NCI-H2107 (cell line): ENCODE results near the gene CHID1.

ENCODE experiments used
- DNase-seq: peaks from one replicate; lab custom pipeline; 2025; lab: John Stamatoyannopoulos, UW

The CHID1 gene

DNA sequence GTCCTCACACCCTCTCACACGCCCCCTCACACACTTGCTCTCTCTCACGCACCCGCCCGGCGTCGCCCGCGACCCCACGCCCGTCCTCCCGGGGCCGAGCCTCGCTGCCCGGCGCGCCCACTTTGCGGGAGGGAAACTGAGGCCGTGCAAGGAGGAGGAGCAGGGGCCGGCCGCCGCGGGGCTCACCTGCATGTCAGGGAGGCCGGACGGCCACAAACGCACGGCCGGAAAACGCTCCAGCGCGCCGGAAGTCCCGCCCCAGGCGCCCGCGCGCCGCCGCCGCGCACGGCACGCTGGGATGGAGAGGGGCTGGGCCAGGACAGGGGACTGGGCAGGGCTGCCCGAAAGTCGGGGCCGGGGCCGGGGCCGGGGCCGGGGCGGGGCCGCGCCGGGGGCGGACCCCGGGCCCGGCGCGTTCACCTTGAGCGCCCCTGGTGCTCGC is at the start of gene CHID1:
Gene CHID1, minus strand, starts transcription at position 222 of the 442 bp plus-strand sequence. CDS start 5,994 bp downstream, outside the sequence.
- DNase-seq = peak; percentile 56

DNA sequence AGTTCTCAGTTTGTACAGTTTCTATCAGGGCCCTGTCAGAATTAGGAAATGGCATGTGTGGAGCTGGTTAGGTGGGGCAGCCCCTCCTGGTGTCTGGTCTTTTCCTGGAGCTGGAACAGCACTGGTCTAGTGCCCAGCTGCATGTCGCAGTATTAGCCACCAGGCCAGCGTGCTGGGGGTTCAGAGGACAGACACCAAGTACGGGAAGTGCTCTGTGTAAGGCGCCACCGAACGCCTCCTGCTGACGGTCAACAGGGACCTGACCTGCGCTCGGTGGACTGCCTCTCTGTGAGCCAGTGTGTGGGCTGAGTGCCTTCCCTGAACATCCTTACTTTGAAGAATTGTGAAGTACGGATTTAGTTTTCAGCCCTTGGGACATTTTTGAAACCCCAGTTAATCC is 49.0 kb upstream of the CHID1 start:
- DNase-seq = no peak

DNA sequence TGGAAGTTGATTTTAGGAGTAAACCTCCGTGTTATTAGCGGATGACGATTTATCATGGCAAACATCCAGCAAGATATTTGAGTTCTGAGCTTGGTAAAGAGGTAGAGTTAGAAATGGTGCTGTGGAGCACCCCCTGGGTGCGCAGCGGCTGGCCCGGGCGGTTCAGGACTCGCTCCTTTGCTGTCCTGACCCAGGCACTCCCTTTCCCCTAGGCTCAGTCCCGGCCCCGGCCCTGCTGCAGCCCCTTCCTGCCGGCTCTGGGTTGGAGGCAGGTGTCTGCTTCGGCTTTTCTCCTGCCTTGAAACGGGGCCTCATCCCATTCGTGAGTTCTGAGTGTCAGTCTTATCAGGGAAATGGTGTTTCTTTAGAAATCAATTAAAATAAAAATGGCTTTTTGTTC is 48.4 kb upstream of the CHID1 start:
- DNase-seq = no peak

DNA sequence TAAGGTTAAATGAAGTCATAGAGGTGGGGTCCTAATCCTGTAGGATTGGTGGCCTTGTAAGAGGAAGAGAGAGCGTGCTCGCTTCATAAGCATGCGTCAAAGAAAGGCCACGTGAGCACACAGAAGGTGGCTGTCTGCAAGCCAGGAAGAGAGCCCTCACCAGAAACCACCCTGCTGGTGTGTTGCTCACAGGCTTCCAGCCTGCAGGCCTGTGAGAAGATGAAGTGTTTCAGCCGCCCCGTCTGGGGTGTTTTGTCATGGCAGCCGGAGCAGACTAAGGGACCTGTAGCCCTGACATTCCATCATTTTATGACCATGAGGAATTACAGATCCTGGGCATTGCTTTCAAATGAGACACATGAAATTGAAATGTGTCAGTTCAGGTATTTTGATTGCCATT is 47.5 kb upstream of the CHID1 start:
- no peak for DNase-seq

DNA sequence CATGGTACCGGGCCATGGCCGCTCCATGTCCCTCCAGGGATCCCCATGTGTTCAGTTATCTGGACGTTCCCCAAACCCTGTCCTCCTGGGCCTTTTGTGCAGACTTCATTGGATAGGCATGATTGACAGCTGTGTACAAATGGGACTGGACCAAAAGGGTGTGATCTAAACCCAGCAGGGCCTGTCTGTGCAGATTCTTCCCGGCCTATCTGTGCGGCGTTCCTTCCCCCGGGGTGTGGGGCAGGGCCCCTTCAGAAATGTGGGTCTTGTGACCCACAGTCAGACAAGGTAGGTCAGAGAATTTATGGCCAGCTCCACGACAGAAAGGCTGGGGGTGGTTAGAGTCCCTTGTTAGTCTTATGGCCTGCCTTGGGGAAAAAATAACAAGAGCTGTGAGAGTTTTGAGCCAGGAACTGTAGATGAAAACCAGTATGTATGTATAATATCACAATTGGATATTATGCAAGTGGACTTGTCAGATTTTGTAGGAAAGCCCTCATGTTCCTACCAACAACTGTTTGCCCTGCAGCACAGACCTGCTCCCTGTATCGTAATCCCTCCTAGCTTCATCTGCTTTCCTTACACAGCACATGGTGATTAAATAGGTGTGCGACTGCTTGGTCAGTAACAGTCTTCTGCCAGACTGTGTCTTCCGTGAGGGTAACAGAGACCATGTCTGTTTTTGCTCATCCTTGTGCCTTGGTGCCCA is 46.8 kb upstream of the CHID1 start:
- DNase-seq = no peak

DNA sequence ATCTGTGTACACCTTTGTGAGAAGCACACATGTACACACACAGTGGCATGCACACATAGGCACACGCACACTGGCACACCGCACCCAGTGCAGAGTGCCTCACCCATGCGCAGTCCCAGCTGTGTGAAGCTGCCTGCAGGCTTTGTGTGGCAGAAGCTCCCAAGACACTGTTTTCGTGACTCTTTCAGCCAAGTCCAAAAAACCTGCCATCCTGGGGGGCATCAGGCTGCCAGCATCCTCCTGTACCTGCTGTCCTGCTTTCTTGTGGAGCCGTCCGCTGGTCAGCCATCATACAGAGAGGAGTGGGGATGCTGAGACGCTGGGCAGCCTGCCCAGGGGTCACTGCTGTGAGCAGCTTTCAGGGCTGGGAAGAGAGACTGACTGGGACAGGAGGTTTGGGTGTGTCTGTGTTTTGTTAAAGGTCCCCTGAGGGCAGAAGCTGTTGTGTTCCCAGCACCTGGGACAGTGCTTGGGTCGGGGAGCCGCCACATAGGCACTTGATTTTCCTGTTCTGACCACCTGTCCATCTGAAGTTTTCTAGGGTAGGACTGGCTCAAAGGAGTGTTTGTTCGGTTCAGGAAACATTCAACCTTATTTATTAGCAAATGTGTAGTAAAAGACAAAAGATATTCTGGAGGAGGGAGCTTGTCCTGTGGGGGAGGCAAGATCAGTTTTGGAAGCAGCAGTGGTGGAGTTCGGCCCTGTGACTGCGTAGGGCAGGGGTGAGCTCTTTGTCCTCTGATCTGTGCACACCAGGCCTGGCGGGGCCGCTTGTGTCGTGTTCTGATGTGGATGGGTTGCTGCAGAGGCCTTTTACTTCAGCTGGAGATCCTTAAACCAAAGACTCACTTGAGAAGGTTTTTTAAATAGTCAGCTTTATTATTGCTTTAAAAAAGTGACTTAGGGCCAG is 44.8 kb upstream of the CHID1 start:
- DNase-seq = no peak

DNA sequence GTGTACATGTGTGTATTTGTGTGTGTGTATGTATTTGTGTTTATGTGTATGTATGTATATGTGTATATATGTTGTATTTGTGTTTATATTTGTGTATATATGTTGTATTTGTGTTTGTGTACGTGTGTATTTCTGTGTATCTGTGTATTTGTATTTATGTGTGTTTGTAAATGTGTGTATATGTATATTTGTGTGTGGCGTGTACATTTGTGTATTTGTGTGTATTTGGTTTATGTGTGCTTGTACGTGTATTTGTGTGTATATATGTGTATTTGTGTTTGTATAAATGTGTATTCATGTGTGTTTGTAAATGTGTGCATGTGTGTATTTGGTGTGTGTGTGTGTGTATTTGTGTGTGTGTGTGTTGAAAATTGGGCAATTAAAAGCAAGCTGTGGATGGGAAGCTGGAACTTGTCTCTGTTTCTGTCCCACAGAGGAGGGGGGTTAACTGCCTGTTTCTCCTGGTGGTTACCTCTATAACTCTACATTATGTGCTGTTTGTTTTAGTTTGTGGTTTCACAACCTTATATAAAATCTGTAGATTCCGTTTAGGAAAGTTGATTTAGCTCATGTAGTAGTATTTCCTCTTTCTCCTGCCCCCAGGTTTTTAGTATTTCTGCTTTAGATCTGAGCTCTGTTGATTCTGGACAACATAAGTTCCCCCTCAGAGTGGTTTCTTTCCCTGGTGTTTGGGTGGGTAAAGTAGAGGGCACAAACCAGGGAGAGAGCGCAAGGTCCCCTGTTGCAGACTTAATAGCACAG is 44.0 kb upstream of the CHID1 start:
- no peak for DNase-seq

DNA sequence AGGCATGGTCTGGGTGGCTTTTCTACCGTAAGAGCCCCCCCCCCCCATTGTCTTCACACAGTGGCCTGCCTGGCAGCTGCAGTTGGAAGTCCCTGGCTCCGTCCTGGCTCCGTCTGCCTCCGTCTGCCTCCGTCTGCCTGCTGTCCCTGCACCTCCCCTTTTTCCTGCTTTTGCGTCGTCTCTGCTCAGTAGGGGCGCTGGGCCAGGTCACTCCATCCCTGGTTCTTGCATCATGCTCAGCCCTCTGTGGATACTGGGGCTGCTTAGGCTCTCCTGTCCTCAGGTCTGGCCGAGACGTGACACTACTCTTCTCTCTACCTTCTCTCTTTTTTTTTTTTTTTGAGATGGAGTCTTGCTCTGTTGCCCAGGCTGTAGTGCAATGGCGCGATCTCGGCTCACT is 42.9 kb upstream of the CHID1 start:
- DNase-seq = no peak

DNA sequence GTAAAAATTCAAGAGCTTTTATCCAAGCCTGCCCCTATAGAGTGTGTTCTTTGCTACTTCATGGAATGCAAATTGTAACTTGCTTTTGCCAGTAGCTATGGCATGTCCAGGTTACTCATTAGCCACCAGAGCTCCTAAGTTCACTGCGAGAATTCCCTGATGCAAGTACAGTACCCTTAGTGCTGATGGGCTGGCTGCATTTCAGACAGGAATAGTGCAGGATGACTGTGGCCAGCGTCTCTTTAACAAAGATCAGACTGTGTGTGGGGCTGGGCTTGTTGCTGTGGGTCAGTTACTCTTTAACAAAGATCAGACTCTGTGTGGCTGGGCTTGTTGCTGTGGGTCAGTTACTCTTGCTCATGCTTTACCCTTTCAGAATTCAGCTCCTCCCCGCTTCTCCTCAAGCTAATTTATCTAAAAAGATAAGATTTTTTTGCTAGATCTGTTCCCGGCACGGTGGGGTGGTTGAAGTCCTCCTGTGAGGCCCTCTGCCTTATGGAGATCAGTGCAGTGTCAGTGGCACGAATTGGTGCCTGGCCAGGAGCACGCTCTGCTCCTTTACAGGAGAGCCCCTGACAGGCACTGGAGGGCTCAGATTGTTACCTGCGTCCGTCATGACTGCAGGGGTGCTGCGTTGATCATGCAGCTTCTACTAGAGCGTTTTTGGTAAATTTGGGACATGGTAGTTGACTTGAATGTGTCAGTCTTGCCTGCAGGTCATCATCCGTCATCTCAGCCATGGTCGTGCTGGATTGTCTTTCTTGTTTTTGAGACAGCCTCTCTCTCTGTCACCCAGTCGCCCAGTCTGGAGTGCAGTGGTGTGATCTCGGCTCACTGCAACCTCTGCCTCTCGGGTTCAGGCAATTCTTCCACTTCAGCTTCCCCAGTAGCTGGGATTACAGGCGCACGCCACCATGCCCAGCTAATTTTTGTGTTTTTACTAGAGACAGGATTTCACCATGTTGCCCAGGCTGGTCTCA is 42.1 kb upstream of the CHID1 start:
- DNase-seq = no peak

DNA sequence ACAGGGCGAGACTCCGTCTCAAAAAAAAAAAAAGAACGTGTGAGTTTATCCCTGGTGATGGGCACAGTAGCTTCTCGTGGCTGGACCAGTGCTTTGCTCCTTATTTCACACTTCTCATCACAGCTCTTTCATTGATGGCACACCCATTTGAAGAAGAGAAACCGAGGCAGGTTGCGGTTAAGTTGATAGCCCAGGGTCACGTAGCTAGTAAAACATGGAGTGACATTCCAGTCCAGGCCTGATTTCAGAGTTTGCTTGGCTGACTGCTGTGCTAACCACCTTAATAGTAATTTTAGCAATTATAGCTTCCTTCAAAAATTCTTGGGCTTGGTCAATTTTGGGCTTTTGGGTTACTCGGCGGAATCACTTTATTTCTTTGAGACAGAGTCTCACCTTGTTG is 40.9 kb upstream of the CHID1 start:
- no peak for DNase-seq

DNA sequence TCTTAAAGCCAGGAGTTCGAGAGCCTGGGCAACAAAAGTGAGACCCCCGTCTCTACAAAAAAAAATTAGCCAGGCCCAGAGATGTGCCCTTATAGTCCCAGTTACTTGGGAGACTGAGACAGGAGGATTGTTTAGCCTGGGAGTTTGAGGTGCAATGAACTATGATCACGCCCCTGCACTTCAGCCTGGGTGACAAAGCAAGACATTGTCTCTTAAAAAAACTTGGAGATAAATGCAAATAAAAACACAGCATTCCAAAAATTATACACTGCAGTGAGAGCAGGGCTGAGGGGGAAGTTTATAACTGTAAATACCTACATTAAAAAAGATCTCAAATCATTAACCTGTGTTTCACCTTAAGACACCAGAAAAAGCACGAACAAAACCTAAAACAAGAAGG is 37.1 kb upstream of the CHID1 start:
- no peak for DNase-seq

DNA sequence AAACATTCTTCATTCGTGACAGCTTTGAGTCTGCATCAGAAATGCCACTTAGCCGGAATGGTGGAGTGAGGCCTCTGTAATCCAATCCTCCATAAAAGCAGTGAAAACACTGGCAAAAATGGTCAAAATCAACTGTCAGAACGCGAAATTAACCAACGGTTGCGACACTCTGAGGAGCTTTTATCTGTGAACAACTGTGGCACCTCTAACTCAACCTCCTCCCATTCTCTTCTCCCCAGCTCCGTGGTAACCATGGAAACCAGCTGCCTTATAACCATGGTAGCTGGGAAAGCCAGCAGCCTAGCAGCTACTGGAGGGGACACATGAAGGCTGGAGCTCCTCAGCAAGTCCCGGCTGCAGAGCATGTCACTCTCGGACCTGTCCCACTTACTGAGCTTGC is 35.4 kb upstream of the CHID1 start:
- no peak for DNase-seq

DNA sequence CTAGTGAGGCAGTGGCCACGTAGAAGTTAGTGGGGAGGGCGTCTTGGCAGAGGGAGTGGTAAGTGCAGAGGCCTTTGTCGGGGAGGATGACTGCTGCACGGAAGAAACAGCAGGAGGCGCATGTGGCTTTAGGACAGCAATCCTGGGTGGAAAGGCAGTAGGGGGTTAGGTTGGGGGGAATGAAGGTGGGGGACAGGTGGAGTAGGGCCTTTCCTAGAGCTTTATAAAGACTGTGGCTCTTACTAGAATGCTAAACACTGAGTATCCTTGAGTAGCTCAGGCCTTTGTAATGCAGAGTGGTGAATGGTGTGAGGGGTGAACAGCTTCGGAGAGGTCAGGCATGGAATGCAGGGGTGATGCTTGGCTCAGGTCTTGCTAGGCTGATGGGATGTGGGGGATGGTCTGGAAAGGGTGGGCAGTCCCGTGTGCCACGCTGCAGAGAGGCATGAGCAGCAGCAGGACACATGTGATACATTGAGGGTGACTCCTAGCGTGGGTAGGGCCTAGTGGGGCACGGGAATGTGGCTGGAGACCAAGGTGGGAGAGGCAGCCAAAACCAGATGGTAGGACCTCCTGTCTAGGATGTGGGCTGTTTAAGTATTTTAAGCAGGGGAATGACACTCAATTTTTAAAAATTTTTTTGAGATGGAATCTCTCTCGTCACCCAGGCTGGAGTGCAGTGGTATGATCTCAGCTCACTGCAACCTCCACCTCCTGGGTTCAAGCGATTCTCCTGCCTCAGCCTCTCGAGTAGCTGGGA is 34.3 kb upstream of the CHID1 start:
- no peak for DNase-seq

DNA sequence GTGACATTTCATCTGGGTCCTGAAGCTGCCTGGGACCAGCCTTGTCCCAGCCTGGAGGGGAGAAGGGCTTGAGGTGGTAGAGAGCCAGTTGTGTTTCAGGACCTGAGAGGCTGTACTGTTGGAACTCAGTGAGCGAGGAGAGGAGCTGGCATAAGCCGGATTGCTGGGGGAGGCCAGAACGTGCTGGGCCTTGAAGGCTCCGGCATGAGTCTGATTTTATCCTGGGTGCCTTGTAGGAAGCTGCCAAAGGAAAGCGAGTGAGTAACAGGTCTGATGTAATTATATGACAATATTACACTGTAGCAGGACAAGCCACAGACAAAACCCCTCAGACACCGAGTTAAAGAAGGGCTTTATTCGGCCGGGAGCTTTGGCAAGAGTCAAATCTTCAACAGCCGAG is 32.2 kb upstream of the CHID1 start:
- DNase-seq = no peak

DNA sequence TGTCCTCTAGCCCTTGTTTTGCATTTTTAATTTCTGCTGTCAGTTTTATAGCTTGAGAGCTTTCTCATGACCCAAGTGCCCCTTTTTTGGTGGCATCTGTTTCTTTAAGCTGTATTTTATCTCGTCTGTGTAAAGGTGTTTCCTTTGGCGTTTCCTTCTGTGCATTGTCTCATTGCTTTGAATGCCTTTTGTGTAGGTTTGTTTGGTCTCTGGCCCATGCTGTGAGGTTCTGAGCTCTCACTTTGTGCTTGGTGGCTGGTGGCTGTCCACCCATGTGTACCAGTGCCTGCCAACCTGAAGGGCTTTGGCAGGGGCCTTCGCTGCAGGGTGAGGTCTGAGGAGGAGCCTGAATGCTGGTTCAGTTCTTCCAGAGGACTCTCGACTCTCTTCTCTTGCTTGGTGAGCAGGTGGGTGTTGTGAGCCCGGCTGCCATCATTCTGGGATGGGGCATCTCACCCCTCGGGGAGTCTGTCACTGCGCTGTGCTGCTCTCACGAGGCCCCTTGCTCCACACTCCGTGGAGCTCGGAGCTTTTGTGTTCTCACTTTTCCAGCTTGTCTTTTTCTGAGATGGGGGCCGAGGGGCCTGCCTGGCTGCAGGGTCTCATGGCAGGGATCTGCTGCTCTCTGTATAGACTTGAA is 30.0 kb upstream of the CHID1 start:
- DNase-seq = no peak

DNA sequence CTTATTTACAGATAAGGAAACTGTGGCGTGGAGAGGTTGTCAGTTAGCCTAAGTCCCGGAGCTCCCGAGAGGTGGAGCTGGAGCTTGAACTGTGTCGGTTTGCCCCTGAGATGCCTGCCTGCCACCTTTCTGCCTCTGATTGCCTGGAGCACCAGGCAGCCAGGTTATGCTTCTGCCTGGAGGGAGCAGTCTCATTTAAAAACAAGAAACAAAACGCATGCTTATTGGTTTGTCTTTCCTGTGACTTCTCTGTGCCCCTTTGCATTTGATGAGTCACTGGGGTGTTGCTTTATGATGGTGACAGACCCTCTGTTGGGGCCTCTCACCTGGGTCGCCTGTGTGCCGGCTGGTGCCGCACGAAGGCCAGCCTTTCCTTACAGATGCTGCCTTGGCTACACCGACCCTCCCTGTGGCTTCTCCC is 27.2 kb upstream of the CHID1 start:
- DNase-seq = no peak

DNA sequence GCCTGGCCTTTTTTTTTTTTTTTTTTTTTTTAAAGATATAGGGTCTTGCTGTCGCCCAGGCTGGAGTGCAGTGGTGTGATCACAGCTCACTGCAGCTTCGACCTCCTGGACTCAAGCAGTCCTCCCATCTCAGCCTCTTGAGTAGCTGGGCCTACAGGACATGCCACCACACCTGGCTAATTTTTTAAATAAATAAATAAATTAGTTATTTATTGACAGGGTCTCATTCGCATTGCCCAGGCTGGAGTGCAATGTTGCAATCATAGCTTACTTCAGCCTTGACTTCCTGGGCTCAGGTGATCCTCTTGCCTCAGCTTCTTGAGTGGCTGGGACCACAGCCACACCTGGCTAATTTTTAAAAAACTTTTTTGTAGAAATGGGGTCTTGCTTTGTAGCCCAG is 25.6 kb upstream of the CHID1 start:
- DNase-seq = no peak

DNA sequence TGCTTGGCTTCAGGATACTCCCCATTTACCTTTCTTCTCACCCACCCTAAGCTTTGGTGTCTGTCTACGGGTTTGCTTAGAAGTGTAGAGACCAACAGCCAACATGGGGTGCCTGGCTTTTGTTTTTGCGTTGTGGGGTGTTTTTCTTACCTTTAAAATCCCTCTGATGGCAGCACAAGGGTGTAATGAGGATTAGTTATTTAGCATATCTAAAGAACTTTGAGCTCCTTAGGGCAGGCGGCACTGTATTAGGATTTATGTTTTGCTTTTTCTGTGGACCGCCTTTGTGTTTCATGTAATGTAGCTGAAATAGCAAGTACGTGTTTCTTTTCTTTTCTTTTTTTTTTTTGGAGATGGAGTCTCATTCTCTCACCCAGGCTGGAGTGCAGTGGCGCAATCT is 23.9 kb upstream of the CHID1 start:
- DNase-seq = no peak

DNA sequence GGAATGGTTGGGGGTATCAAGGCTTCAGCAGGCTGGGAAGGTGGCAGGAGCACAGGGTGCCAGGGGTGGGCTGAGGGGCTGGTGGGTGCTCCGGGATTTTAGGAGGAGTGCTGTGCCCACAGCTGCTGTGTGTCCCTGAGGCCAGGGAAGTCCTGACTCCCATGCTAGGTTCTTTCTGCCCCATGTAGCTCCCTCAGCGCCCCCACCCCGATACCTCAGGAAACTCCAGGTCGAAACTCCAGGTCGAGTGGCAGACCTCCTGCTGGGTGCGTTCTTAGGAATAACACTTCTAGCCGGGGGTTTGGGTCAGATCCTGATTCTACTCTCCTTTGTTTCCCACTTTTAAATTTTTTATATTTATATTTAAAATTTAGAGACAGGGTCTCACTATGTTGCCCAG is 23.3 kb upstream of the CHID1 start:
- DNase-seq = no peak
